WTC11 (cell line): Measurements from ENCODE around the gene GRAMD1C. TPM values are rescaled to one million over a fixed set of nuclear protein-coding genes. Genes with fewer than 3 reads are reported as not detected.

ENCODE experiments used
- ATAC-seq: fragments of 200-7000 bp; cut with Tn5 transposase; 2 replicates; pipeline ENCODE4 v1.10.0; 2021; ENCODE audit warnings: mild to moderate bottlenecking, moderate library complexity
- CTCF ChIA-PET: fragments of 300-600 bp; sonication (Branson Sonifier 250); formaldehyde crosslinking; loops from one replicate; lab custom pipeline; 2021; ENCODE audit warnings: antibody characterized with exemption; lab: Charles Lee
- POLR2A ChIA-PET: fragments of 350-600 bp; sonication (Branson Sonifier 250); formaldehyde crosslinking; loops from one replicate; lab custom pipeline; 2021; ENCODE audit warnings: antibody characterized with exemption; lab: Charles Lee
- DNase-seq: peaks from one replicate; pipeline ENCODE4 v3.0.0; 2021; ENCODE audit warnings: low spot score
- H3K27ac Mint-ChIP-seq: 2 replicates; pipeline ENCODE4 v1.8.0; 2021; ENCODE audit warnings: mixed read lengths
- H3K27me3 Mint-ChIP-seq: 2 replicates; pipeline ENCODE4 v1.8.0; 2021; ENCODE audit warnings: low read depth, mild to moderate bottlenecking, moderate library complexity, mixed read lengths
- H3K36me3 Mint-ChIP-seq: 2 replicates; pipeline ENCODE4 v1.8.0; 2021; ENCODE audit warnings: mixed read lengths
- H3K4me1 Mint-ChIP-seq: 2 replicates; pipeline ENCODE4 v1.8.0; 2022; ENCODE audit warnings: mixed read lengths
- H3K4me3 Mint-ChIP-seq: 2 replicates; pipeline ENCODE4 v1.8.0; 2021; ENCODE audit warnings: mild to moderate bottlenecking, moderate library complexity, mixed read lengths
- H3K9me3 Mint-ChIP-seq: 2 replicates; pipeline ENCODE4 v1.8.0; 2021; ENCODE audit warnings: mixed read lengths
- CTCF ChIP-seq: fragments of 200-600 bp; IDR thresholded peaks from 2 replicates; pipeline ENCODE4 v1.8.0; 2022; ENCODE audit warnings: antibody characterized with exemption
- FOXK1 ChIP-seq: sonication (generic); formaldehyde crosslinking; IDR thresholded peaks from 2 replicates; pipeline ENCODE4 v1.8.0; 2022; ENCODE audit warnings: mild to moderate bottlenecking, moderate library complexity, missing genetic modification reagents
- FOXP4 ChIP-seq: sonication (generic); formaldehyde crosslinking; IDR thresholded peaks from 2 replicates; pipeline ENCODE4 v1.8.0; 2022; ENCODE audit warnings: mild to moderate bottlenecking, missing genetic modification reagents
- IRF2 ChIP-seq: sonication (generic); formaldehyde crosslinking; IDR thresholded peaks from 2 replicates; pipeline ENCODE4 v1.8.0; 2022; ENCODE audit warnings: low read depth, missing genetic modification reagents, borderline replicate concordance
- KAT7 ChIP-seq: sonication (generic); formaldehyde crosslinking; IDR thresholded peaks from 2 replicates; pipeline ENCODE4 v1.8.1; 2023; ENCODE audit warnings: missing genetic modification reagents, mild to moderate bottlenecking, borderline replicate concordance
- MYBL2 ChIP-seq: sonication (generic); formaldehyde crosslinking; IDR thresholded peaks from 2 replicates; pipeline ENCODE4 v1.8.1; 2023; ENCODE audit warnings: mild to moderate bottlenecking, moderate library complexity, missing genetic modification reagents
- NFE2L1 ChIP-seq: sonication (generic); formaldehyde crosslinking; IDR thresholded peaks from 2 replicates; pipeline ENCODE4 v1.8.1; 2023; ENCODE audit warnings: missing genetic modification reagents
- PRDM15 ChIP-seq: sonication (generic); formaldehyde crosslinking; IDR thresholded peaks from 2 replicates; pipeline ENCODE4 v1.8.0; 2022; ENCODE audit warnings: missing genetic modification reagents
- SMAD4 ChIP-seq: sonication (generic); formaldehyde crosslinking; IDR thresholded peaks from 2 replicates; pipeline ENCODE4 v1.8.0; 2022; ENCODE audit warnings: mild to moderate bottlenecking, missing genetic modification reagents
- TEAD1 ChIP-seq: sonication (generic); formaldehyde crosslinking; IDR thresholded peaks from 2 replicates; pipeline ENCODE4 v1.8.0; 2022; ENCODE audit warnings: mild to moderate bottlenecking, missing genetic modification reagents
- TEAD4 ChIP-seq: sonication (generic); formaldehyde crosslinking; IDR thresholded peaks from 2 replicates; pipeline ENCODE4 v1.8.0; 2022; ENCODE audit warnings: mild to moderate bottlenecking, missing genetic modification reagents
- TP53 ChIP-seq: sonication (generic); formaldehyde crosslinking; IDR thresholded peaks from 2 replicates; pipeline ENCODE4 v1.8.1; 2023; ENCODE audit warnings: mild to moderate bottlenecking, missing genetic modification reagents
- ZBTB21 ChIP-seq: sonication (generic); formaldehyde crosslinking; IDR thresholded peaks from 2 replicates; pipeline ENCODE4 v1.8.1; 2023; ENCODE audit warnings: mild to moderate bottlenecking, missing genetic modification reagents, borderline replicate concordance
- ZNF219 ChIP-seq: sonication (generic); formaldehyde crosslinking; IDR thresholded peaks from 2 replicates; pipeline ENCODE4 v1.8.0; 2023; ENCODE audit warnings: missing genetic modification reagents, mild to moderate bottlenecking, borderline replicate concordance
- ZNF423 ChIP-seq: fragments of 250-450 bp; sonication (Bioruptor Pico); IDR thresholded peaks from 2 replicates; pipeline ENCODE4 v2.1.2; 2022; ENCODE audit warnings: mild to moderate bottlenecking, moderate library complexity
- ZSCAN18 ChIP-seq: fragments of 250-450 bp; sonication (Bioruptor Pico); IDR thresholded peaks from 2 replicates; pipeline ENCODE4 v2.1.2; 2022; ENCODE audit warnings: mild to moderate bottlenecking, moderate library complexity
- total RNA-seq: library from RNA; stranded (reverse); gene quantifications from 3 replicates; pipeline ENCODE4 v1.2.3, GENCODE V29; 2021
- TF ChIP-seq, protein P1 (sequence below): fragments of 250-450 bp; sonication (Bioruptor Pico); conservative IDR thresholded peaks from 2 replicates; pipeline ENCODE4 v1.9.0; 2021; ENCODE audit warnings: mild to moderate bottlenecking
- TF ChIP-seq, protein P2 (sequence below): sonication (generic); formaldehyde crosslinking; IDR thresholded peaks from 2 replicates; pipeline ENCODE4 v1.8.1; 2023; ENCODE audit warnings: mild to moderate bottlenecking, missing genetic modification reagents

GRAMD1C gene
- total RNA-seq, 1 experiment from 2014 or later: 2.8 TPM

DNA sequence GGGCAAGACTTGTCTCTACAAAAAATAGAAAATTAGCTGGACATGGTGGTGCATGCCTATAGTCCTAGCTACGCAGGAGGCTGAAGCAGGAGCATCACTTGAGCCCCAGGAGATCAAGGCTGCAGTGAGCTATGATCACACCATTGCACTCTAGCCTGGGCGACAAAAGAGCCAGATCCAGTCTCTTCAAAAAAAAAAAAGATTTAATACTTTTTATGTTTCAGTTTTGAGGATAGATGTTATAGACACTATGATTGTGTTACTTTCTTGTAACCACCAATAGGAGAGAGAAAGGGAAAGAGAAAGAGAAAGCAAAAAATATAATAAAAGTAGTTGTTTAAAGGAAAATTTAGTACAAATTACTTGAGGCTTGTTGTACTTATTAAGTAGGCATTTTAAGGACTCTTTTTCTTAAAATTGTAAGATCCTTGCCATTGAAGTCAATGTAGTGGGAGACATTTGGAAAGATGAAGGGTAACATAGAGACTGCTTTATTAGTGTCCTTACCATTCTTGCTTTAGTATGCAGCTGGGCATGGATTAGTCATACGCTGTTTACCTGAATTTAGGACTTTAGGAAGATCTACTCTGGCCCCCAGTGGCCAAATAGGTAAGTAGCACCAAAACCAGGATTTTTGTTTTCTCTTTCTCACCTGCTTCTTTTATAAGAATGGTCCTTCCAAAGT lies 74.1 kb downstream of the GRAMD1C start:
- Mint-ChIP-seq H3K4me1 (no peaks in the 10 kb centered on the region), H3K4me3 (no peak overlapping the region), H3K27ac (no peak overlapping the region), H3K36me3 (no peaks in the 10 kb centered on the region), H3K9me3 (no peaks in the 10 kb centered on the region), H3K27me3 (no peaks in the 10 kb centered on the region; the same call in 1 of the 2 replicates)
- POLR2A ChIA-PET: interaction anchor here (0.6 kb wide), 1 partner anchor 952 kb away, joined by 3 read pairs; no protein-coding TSS in a partner anchor
- no peak for TF ChIP-seq ZNF219 (CRISPR knock-in tag)
- peak; percentile 61 for TF ChIP-seq CTCF
- no peak for TF ChIP-seq TP53 (CRISPR knock-in tag)
- TF ChIP-seq FOXK1 (CRISPR knock-in tag): 0 out of 2 replicates have a peak, but pooled peaks have one; percentile 34
- CTCF ChIA-PET: interaction anchor here (0.6 to 3.5 kb wide), 22 partner anchors 13 to 1075 kb away, joined by 3 to 39 read pairs (median 4); partner anchors contain the start of genes CCDC191, GRAMD1C and QTRT2
- peak; percentile 97 for ATAC-seq
- peak; percentile 40 for DNase-seq

DNA sequence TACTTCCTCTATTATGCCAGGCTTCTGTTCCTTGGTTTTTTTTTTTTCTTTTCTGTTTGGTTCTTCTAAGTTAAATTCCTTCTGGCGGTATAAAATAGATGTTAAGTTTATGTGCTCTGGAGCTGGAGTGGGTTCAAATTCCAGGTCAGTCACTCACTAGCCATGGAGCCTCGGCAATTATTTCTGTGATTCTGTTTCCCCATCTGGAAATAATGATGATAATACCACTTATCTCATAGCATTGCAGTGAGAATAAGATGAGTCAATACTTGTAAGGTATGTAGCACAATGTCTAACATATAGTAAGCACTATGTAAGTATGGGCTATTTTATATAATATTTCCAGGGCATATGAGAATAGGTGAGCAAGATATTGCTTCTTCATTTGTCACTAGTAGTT lies 76.1 kb downstream of the GRAMD1C start:
- no peak overlapping the region for H3K27ac Mint-ChIP-seq
- POLR2A ChIA-PET: interaction anchor here (0.7 kb wide), 1 partner anchor 77 kb away, joined by 4 read pairs; no protein-coding TSS in a partner anchor
- TF ChIP-seq SMAD4 (CRISPR knock-in tag) (no peak), ZBTB21 (CRISPR knock-in tag) (no peak), TEAD4 (CRISPR knock-in tag) (no peak), FOXP4 (CRISPR knock-in tag) (no peak), NFE2L1 (no peak), IRF2 (no peak)
- CTCF ChIA-PET: interaction anchor here (0.6 to 3.5 kb wide), 3 partner anchors 69 to 148 kb away, joined by 3 to 39 read pairs (median 4); partner anchors contain the start of gene GRAMD1C
- H3K27me3 Mint-ChIP-seq: no peaks in the 10 kb centered on the region; the same call in 1 of the 2 replicates
- no peak for ATAC-seq
- H3K4me3 Mint-ChIP-seq: no peak overlapping the region
- no peak for DNase-seq
- H3K9me3 Mint-ChIP-seq: no peaks in the 10 kb centered on the region
- no peaks in the 10 kb centered on the region for H3K36me3 Mint-ChIP-seq
- no peaks in the 10 kb centered on the region for H3K4me1 Mint-ChIP-seq

GRCh38 chr3:113927556-113927955 lies 89.0 kb downstream of the GRAMD1C start:
- POLR2A ChIA-PET: no interaction called here
- DNase-seq (no peak), ATAC-seq (no peak)
- H3K9me3 Mint-ChIP-seq: peaks cover 21% of the 10 kb centered on the region
- CTCF ChIA-PET: interaction anchor here (1.1 kb wide), 1 partner anchor 15 kb away, joined by 7 read pairs; no protein-coding TSS in a partner anchor
- H3K4me3 Mint-ChIP-seq: no peak overlapping the region
- H3K27ac Mint-ChIP-seq: no peak overlapping the region
- H3K36me3 Mint-ChIP-seq: peaks cover 15% of the 10 kb centered on the region
- H3K4me1 Mint-ChIP-seq: peaks cover 10% of the 10 kb centered on the region
- peaks cover 3% of the 10 kb centered on the region; the same call in 1 of the 2 replicates for H3K27me3 Mint-ChIP-seq
- TF ChIP-seq MYBL2 (CRISPR knock-in tag) (no peak), ZNF423 (CRISPR knock-in tag) (no peak), PRDM15 (CRISPR knock-in tag) (no peak), TEAD1 (CRISPR knock-in tag) (no peak), KAT7 (CRISPR knock-in tag) (no peak), ZSCAN18 (no peak), ZBTB21 (CRISPR knock-in tag) (no peak)
- TF ChIP-seq, protein P1, sequence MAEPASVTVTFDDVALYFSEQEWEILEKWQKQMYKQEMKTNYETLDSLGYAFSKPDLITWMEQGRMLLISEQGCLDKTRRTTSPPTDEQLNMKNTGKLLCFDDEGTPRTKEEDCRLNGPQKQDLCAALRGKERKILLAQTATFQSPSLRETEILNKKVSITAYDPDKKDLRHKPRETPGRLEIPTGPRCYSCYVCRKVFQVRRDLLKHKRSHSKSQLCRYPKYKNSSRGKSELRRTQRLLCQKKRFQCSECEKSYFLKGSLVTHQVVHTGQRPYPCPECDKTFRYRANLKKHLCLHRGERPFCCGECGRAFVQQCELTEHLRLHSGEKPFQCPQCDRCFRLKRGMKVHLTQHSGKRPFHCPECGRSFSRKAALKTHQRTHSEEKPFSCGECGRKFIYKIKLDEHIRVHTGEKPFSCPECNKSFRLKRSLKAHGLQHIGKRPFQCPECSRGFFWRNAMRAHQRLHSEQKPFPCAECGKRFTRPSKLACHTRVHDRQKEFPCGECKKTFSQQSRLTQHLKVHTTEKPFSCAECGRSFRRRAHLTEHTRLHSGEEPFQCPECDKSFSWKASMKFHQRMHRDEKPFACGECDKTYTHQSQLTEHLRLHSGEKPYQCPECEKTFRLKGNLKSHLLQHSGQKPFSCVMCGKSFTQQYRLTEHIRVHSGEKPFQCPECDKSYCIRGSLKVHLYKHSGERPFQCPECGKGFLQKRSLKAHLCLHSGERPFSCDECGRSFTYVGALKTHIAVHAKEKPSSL (CRISPR knock-in tag): no peak
- TF ChIP-seq, protein P2, sequence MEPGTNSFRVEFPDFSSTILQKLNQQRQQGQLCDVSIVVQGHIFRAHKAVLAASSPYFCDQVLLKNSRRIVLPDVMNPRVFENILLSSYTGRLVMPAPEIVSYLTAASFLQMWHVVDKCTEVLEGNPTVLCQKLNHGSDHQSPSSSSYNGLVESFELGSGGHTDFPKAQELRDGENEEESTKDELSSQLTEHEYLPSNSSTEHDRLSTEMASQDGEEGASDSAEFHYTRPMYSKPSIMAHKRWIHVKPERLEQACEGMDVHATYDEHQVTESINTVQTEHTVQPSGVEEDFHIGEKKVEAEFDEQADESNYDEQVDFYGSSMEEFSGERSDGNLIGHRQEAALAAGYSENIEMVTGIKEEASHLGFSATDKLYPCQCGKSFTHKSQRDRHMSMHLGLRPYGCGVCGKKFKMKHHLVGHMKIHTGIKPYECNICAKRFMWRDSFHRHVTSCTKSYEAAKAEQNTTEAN (CRISPR knock-in tag): no peak
